ENCODE data around the gene SPOCK1.

The SPOCK1 gene

DNA sequence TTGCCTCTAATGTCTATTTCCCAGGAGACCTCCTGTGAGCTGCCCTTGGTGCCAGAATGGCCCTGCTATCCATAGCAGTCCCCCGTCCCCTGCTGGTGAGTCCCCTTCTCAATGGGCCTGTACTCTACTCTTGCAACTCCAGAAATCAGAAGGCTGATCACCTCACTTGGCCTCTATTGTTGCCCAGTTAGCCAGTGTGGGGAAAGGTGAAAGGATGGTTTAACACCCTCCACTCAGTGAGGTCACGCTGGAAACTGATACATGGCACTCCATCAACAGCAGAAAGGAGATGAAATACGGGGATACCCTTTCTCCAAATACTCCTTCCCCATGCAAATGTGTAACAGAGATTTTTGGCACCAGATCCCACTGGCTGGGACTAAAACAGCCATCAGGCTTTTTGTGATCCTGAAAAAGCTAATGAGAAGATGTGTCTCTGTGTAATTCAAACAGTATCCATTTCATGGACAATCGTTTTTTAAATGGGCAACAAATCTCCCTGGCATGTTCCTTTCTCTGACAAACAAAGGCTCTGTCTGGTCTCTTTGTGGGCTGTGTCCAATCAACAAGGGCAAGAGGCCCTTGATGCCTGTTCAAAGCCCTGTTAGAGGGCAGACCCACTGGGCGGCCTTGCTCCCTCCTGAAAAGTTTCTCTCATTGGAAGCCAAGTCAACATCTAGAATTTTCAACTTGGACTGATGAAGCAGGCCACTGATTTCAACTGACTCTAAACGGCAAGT, 343.7 kb downstream of the SPOCK1 start:
- no peak for DNase-seq (ENCODE audit: low spot score)

DNA sequence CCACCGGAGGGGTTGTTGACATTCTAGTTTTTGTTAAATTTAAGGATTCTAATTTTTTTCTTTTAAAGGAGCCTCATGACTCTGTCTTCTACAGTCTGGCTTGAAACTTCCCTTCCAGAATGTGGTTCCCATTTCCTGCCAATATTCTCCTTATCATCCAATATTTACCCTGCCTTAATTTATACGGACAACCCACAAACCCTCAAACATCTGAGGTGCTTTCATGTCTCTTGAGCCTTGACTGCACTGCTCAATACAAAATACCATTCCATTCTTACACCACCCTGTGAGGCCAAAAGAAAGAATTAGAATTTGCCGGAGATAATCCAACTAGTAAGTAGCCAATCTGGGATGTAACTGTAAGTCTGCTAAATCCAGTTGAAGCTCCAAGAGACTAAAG, 346.5 kb downstream of the SPOCK1 start:
- DNase-seq (ENCODE audit: low spot score), result no peak

DNA sequence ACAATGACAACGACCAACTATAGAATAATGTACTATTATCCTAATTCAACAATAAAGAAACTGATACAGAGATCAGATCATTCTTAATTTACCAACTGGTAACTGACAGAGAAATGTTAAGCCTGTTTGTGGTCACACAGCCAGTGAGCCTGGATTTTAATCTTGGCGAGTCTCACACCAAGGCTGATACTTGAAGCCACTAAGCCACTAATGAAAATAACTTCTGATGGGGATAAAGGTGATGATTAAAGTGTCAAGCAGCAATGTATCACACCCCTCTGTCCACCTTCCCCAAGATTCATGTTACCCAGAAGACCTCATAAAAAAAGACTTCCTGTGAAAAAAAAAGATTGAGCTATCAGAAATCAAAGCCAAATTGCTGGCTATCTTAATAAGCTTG, 350.5 kb downstream of the SPOCK1 start:
- DNase-seq (ENCODE audit: low spot score), result no peak

DNA sequence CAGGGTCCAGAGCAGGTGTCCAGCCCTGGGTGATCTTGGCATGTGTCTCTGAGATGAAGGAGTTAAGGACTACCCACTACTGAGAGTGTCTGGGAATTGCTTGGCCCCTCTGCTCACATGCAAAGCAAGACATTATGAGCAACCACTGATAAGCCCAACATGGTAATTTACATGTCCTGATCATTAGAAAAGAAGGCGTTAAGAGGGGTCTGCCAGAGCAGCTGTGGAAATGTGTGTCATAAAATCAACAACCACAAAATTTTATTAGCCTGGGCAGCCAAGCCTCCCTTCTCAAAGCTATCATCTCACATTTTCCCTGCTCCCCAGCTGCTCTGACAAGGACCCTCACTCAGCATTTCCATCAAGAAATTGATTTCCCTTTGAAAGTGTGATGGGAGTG, 351.0 kb downstream of the SPOCK1 start:
- DNase-seq (ENCODE audit: low spot score), result peak; percentile 44

DNA sequence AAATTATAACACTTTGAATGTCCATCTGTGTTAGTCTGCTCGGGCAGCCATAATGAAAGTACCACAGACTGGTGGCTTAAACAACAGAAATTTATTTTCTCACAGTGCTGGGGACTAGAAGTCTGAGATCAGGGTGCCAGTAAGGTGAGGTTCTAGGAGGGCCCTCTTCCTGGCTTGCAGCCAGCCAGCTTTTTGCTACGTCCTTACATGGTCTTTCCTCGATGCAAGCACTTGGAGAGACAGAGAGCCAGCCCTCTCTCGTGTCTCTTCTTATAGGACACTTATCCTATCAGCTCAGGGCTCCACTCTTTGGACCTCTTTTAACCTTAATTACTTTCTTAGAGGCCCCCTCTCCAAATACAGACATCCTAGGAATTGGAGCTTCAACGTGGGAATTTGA, 351.8 kb downstream of the SPOCK1 start:
- no peak for DNase-seq (ENCODE audit: low spot score)

DNA sequence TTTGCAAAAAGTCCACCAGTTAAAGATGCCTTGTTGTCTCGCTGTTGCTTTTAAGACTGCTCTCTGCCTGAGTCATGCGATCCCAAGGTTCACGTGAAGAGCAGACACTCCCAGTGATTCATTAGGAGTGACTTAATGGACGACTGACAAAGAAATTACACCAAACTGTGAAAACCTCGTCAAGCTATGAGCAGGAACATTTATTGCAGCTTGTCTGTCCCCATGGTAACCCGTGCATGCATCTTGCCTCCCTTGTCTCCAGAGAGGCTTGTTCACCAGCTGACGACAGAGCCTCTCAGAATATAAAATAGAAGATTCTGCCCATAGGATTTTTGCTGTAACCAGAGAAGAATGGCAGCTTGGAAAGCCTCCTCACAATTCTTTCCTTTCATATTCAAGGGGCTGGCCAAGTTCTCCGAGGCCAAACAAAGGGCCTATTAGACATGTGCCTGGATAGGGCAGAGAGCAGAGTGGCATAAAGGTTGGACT, 352.7 kb downstream of the SPOCK1 start:
- peak; percentile 29 for DNase-seq (ENCODE audit: low spot score)

DNA sequence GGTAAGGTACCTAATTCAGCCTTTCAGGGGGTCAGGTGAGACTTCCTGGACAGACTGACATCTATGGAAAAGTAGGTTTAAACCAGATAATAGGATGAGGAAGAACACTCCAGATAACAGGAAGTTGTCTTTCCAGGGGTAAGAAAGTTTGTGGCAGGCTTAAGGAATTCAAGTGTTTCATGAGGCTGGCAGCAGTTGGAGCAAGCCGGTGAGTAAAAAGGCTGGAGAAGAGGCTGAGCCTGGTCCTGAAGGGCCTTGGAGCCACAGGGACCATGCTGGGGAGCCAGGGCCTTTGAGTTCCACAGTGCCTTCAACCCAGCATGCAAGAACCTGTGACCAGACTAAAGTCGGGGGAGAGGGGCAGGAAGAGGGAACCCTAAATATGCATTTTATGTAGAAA, 353.4 kb downstream of the SPOCK1 start:
- no peak for DNase-seq (ENCODE audit: low spot score)

DNA sequence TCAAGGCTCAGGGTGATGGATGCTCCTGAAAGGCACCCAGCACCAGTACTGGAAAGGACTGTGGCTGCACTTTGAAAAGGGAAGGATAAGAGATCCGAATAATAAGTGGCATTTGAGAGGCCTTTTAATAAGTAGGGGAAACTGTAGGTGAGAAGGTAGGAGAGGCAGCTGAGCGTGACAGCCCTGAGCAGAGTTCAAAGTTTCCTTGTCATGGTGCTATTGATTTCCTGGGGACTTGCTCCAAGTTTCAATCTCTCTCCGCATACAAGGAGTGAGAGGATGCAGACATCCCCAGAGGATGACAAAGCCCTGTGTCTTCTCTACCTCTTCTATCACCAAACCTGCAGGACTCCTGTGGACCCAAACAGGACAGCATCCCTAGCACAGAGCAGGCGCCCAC, 354.5 kb downstream of the SPOCK1 start:
- DNase-seq (ENCODE audit: low spot score), result no peak

DNA sequence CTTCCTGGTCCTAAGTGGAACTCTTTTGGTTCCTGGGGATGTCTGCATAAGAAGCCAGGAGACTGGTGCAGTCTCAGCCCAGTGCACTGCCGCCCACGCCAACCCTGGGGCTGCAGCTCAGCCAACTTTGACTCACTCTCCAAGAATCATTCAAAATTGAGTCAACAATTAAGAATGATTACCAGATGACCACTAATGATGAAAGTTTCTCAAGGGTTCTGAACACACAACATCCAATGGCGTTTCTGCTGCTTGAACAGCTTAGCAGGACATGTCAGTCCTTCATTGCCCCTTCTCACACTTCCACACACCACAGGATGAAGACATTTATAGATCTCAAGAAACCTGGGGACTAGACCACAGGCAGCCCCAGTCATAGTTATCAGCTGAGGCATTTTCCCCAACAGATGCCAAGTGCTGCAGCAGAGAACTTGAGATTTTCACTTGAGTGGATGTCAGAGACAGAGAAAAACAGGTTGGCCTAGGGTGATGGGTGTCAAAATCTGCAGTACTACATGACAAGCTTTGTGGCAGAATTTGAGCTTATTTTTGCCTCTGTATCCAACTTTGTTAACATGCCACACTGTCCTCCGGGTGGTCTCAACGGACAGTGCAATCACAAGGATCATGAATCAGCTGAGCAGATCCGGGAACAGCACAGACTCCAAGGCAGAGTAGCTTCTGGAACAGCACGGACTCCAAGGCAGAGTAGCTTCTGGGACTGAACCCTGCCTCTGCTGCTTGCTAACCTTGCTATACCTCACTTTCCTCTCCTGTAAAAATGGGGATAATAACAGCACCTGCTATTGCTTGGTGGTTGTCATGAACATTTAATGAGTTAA, 356.1 kb downstream of the SPOCK1 start:
- DNase-seq (ENCODE audit: low spot score), result no peak

DNA sequence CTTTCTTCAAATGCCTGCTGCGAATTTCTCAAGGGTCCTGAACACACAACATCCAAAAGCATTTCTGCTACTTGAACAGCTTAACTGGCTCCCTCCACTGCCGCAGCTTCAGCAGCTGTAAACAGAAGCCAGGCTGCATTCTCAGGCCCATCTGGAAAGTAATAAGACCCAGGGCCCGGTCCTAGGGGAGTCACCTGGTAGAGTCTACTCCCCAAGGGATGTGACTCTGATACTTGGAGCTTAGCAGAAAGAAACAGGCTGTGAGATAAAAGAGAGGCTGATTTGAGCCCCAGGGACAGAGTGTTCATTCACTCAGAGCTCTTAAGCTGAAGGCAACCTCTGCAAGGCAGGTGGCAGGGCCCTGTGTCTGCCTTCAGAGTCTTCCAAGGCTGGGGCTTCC, 356.8 kb downstream of the SPOCK1 start:
- DNase-seq (ENCODE audit: low spot score), result no peak

DNA sequence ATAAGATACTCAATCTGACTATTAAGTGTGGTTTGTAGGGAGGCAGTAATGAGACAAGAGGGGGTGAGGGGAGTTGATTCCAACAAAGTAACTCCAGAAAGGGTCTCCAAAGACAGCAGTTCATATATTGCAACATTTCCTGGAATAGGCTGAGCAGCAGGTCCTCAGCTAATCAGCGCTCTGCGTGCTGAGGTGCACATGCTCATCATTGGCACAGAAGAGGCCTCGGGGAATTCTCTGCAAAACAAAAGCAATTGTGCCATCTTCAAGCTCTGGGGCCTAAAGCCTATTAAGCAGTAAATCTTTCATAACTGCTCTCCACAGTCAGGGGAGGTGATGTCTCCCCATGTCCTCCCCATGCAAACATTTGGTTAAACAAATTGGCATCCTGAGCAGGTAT, 357.3 kb downstream of the SPOCK1 start:
- peak; percentile 68 for DNase-seq (ENCODE audit: low spot score)

DNA sequence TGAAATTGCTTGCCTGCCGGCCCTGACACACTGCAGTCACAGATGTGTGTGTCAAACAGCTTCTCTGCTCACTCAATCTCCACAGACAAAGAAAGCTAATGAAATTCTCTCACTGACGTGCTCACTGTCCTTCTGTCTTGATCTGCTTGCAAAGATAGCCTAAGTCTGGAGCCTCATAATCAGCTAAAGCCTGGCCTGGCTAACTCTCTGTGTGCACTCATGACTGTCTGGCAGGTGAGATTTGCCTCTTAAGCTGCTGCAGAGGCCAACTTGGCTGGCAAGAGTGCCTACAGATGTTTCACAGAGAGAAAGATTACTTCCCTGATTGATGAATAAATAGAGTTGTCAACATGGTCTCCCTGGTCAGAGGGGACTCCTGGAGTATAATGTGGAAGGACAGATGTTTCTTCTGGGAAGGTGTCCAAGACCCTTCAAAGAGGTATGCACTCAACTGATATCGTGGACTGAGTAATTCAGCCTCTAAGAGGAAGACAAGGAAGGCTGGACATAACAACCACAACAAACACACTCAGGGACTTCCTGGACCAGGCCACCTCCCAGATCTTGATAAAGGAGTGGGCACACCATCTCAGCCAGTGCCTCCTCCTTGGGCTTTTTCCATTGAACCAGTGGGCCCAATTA, 362.0 kb downstream of the SPOCK1 start:
- no peak for DNase-seq (ENCODE audit: low spot score)

DNA sequence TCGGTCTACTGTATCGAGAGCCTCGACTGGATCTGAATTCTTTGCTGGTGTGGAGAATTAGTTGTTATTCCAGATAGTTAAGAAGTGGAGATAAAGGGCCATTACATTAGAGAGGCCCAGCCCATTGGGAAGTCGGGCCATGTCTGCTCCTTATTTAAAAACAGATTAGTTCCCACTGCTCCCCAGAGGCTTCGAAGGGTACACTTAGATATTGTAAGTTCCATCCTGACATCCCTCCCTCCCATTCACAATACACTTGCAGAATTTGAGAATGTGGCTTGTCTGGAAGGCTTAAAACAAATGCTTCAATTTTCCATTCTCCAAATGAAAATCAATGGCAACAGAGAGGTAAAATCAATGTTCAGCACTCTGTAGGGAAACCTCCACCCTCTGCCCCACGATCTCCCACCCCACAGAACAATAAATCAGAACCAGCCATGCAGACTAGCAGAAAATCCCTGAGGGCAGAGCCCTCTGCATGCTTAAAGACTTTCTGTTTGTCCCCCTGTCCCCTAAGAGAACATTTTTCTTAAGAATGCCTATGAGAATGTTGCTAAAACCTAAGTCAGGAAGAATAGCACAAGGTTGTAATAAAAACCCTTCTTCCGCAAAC, 364.1 kb downstream of the SPOCK1 start:
- no peak for DNase-seq (ENCODE audit: low spot score)

DNA sequence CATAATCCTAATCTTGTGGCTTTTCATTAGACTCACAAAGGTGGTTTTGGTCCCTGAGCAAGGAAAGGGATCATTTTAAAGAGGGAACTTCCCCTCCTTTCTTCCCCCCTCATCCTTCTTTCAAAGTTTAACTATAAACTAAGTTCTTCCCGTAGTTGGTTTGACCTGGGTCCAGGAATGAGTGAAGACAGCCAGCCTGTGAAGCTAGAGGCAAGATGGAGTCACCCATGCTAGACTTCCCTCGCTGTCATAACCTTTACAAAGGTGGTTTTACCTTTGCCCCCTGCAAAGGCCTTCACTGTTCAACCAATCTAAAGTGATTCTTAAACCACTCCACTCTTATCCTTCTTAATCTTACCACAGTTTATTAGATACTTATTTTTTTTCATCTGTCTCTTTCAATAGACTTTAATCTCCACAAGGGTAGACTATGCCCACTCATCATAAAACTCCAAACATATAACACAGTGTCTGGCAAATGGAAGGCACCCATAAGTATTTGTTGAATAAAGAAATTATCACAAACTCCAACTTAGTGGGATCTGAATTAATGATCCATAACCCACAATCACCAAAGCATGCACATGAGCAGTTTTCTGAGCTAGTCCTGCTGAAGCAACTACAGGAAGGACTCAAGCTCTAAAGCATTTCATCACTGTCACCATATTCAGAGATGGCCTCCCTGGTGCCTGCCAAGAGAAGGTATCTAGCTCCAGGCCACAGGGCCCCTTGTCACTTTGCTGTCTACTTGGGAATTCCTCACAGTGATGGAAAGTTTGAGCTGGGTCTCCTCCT, 369.0 kb downstream of the SPOCK1 start:
- no peak for DNase-seq (ENCODE audit: low spot score)

DNA sequence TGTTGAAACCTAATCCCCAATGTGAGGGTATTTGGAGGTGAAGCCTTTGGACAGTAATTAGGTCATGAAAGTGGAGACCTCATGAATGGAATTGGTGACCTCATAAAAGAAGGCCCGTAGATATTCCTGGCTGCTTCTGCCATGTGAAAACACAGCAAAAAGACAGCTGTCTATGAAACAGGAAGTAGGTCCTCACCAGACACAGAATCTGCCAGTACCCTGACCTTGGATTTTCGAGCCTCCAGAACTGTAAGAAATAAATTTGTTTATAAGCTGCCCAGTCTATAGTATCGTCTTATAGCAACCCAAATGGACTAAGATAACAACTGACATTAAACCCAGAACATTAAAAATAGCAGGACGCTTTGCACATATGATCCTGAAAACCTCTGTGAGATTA, 371.1 kb downstream of the SPOCK1 start:
- no peak for DNase-seq (ENCODE audit: low spot score)

DNA sequence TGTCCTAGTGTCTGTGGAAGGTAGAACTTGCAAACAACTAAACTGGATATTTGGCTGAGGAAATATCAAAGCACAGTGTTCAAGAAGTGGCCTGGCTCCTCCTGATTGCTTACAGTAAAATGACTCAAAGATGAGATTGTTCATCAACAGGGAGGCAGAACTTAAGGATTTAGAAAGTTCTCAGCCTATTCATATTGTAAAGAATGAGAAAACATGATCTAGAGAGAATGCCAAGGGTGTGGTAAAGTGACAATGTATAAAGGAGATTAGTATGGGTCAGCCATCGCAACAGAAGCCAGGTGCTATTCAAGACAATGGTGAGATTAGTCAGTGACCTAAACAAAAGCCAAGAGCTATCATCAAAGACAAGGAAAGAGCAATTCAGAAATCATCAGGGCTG, 372.3 kb downstream of the SPOCK1 start:
- no peak for DNase-seq (ENCODE audit: low spot score)

DNA sequence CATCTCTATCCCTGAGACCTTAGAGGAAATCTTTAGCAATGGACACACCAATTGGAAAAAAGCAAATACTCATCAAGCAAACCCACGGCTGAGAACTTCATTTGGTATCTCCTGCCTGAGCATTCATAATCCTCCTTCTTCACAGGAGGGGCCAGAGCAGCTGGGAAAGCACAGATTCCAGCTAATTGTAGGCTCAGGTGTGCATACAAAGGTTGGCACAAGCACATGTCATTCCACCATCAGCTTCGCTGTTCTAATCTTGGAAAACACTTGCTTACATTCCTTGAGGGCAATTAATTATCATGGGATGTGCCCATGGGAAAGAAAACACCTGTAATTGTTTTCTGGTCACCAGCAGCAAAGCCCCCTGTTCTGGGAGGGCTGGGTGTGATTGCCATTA, 376.6 kb downstream of the SPOCK1 start:
- no peak for DNase-seq (ENCODE audit: low spot score)

DNA sequence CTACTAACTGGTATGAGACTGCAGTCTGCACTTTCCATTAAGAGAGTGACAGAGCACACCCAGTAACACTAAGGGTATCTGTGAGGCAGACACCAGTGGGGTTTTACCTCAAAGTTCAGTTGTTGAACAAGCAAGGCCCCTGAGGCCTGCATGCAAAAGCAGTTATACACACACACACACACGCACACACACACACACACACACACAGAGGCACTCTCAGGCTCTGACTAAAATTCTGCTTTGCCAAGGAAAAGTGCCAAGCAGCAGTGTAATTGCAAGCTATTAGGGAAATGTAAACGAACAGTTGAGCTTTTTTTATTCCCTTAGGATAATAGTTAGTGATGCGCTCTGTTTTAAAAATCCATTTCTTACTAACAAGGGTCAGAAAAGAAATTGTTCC, 377.1 kb downstream of the SPOCK1 start:
- DNase-seq (ENCODE audit: low spot score), result no peak

DNA sequence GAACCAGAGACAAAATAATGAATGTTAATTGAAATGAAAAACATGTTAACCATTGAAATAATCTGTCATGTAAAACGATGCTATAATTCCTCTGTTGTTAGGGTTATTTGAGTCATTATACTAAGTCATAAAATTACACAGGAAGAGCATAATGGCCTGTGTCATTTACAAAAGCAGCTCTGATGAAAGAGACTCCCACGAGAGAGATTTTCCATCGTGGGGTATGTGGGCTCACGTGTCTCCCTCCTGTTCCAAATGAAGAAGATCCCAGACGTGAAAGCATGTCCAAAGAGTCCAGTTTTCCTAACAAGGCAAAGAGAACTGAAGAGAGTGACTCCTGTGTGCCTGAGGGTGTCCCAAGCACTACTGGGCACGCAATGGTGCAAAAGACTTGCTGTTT, 379.8 kb downstream of the SPOCK1 start:
- no peak for DNase-seq (ENCODE audit: low spot score)

DNA sequence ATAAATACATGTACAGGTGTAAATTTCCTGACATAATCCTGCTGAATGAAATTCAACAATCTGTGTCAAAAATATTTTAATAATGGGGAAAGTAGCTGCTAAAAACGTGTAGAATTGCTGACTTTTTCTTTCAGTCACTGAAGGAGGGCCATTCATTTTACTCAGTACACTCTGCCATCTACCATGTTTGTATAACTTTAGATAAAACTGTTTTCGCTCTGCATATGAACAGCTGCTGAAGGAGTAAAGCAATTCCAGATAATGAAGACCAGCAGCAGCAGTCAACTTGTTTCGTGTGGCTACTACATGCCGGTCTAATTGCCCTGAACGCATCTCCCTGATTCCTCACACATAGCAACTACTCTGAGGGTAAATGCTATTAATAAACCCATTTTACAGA, 380.5 kb downstream of the SPOCK1 start:
- DNase-seq (ENCODE audit: low spot score), result no peak

DNA sequence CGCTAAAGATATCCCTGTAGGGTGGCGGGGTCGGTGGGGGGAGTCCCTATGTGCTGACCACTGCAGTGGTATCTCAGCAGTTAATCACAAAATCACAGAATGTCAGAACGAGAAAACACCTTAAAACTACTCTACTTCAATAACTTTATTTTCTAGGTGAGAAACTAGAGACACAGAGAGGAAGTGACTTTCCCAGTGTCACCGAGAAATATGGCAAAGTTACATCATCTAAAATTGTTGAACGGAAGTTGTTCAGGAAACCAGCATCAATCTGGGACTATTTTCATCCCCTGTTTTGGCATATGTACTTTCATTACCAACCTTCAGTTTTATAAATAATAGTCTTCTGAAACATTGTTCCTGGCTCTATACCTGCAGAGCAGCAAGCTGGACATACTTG, 384.0 kb downstream of the SPOCK1 start:
- DNase-seq (ENCODE audit: low spot score), result no peak

DNA sequence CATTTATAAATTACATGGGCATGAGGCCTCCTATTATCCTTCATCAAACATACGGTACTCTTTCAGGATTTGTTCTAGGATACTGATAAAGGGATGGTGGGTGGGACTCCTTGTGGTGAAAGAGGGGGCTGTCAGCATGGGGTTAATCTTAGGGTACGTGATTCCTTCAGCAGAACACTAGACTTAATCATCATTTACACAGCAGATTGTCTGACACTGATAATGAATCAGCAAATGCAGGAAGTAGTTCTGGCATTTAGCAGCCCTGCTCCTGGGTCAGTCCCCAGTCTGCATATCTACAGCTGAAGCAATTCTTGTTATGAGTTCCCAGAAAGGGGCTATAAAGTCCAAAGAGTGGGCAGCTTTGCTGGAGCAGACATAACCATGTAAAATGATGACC, 384.6 kb downstream of the SPOCK1 start:
- DNase-seq (ENCODE audit: low spot score), result no peak
